Ramos (cell line): ENCODE data around the gene DPEP2NB.
"Not testable (repeated sequence)": the region's sequence is repeated elsewhere in the genome, so short reads cannot be mapped to it uniquely, and the experiment has no call there.

Source experiments
- in situ Hi-C: fragments of 300-500 bp; cut with MboI; formaldehyde crosslinking; loops from one replicate; pipeline ENCODE4 v1.14.3; 2022; ENCODE audit warnings: low sequenced_read_pairs; ENCODE audit not compliant: unreplicated experiment

The DPEP2NB gene

DNA sequence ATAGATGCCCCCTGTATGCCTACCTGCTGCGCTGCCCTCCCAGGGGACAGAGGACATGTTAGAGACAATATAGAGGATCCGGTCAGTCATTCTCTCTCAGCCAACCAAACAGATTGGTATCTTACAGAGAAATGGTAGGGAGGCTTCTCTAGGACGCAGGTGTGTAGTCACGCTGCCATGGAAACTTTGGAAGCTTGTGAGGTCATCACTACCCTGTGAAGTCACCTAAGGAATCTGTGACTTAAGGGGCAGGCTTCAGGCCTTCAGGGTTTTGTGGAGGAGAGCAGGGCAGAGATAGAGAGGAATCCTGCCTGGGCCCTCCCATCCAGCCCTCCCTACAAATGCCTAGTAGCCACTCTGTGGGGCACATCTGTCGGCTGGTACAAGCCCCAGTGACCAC is at the start of gene DPEP2NB:
DPEP2NB (minus strand) TSS at position 231 of the 400 bp plus-strand sequence; CDS start at position 90, 141 bp downstream.
- in situ Hi-C loops: no loop called here

- in situ Hi-C loops: no loop called here
Observed at GRCh38 chr16:68064791-68065365, 49.2 kb upstream of the DPEP2NB start.

GRCh38 chr16:68062910-68063393 is 47.2 kb upstream of the DPEP2NB start:
- in situ Hi-C loops: no loop called here

- in situ Hi-C loops: no loop called here
Observed at GRCh38 chr16:68061396-68061795, 45.7 kb upstream of the DPEP2NB start.

DNA sequence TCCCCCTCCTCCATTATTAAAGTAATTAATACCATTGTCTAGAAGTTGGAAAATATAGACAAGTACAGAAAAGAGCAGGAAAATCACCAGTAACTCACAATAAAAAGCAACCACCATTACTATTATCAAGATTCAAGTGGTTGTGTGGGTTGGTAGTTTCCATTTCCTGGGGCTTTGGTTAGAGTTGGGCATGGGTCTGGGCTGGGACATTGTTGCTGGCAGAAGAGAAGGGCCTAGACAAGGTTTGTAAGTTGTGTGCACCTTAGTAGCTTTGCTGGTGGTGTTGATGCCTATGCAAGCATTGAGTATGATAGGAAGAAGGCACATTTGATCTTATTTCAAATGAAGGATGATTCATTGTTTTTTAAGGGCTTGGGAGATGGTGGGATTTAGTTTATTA is 44.1 kb upstream of the DPEP2NB start:
- in situ Hi-C loops: no loop called here

- in situ Hi-C loops: no loop called here
Observed at GRCh38 chr16:68055395-68055794, 39.7 kb upstream of the DPEP2NB start.

DNA sequence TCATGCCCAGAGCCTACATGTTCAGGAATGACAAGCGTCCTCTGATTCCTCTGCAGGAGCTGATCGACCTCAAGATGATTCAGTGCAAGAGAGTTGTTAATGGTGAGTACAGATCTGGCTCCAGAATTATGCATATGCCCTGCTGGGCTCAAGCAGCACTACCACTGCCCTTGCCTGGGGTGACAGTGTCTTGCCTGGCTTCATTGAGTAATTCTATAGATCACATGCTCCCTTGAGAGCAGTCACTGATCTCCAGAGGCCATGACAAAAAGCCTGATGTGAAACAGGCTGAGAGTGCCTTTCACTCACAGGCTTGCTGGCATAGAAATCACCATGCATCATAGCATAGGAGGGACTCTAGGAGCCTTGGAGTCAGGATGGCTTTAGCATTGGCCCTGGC is 33.7 kb upstream of the DPEP2NB start:
- in situ Hi-C loops: loop anchor here (10.0 kb wide), 1 partner anchor 375 kb away; no protein-coding TSS in a partner anchor

GRCh38 chr16:68047987-68048386 is 32.3 kb upstream of the DPEP2NB start:
- in situ Hi-C loops: loop anchor here (10.0 kb wide), 1 partner anchor 373 kb away; no protein-coding TSS in a partner anchor

GRCh38 chr16:68046106-68046505 is 30.4 kb upstream of the DPEP2NB start:
- in situ Hi-C loops: loop anchor here (10.0 kb wide), 1 partner anchor 371 kb away; no protein-coding TSS in a partner anchor

GRCh38 chr16:68041783-68042182 is 26.1 kb upstream of the DPEP2NB start:
- in situ Hi-C loops: loop anchor here (10.0 kb wide), 1 partner anchor 367 kb away; no protein-coding TSS in a partner anchor

- in situ Hi-C loops: loop anchor here (10.0 kb wide), 1 partner anchor 366 kb away; no protein-coding TSS in a partner anchor
Observed at GRCh38 chr16:68040506-68041288, 25.0 kb upstream of the DPEP2NB start.

GRCh38 chr16:68037841-68038597 is 22.3 kb upstream of the DPEP2NB start:
- in situ Hi-C loops: no loop called here

DNA sequence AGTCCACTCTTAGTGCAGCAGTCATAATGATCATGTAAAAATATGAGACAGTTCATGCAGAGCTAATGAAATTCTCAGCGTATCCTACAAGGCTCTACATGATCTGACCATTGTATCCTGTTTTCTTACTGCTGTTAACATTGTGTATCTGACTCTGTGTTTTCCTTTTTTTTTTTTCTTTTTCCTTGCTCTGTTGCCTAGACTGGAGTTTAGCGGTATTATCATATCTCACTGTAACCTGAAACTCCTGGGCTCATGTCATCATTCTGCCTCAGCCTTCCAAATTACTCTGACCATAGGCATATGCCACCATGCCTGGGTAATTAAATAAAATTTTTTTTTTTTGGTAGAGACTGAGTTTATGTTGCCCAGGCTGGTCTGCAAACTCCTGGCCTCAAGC is 19.5 kb upstream of the DPEP2NB start:
- in situ Hi-C loops: no loop called here

DNA sequence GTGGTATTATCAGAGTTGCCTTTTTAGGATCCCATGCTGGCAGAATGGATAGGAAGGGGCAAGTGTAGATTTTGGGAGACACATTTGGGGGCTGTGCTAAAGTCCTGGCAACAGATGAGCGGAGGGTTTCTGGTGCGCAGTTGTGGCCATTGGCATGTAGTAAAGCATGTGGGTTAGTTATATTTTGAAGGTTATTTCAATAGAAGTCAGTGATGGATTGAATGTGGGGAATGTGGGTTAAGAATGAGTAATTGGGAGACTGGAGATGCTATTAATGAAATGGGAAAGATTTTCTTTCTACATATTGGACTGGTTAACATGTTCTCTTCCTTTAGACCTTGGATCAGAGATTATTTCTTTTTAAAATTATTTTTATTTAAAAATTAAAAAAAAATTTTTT is 17.4 kb upstream of the DPEP2NB start:
- in situ Hi-C loops: no loop called here

GRCh38 chr16:68031951-68032350 is 16.2 kb upstream of the DPEP2NB start:
- in situ Hi-C loops: no loop called here

DNA sequence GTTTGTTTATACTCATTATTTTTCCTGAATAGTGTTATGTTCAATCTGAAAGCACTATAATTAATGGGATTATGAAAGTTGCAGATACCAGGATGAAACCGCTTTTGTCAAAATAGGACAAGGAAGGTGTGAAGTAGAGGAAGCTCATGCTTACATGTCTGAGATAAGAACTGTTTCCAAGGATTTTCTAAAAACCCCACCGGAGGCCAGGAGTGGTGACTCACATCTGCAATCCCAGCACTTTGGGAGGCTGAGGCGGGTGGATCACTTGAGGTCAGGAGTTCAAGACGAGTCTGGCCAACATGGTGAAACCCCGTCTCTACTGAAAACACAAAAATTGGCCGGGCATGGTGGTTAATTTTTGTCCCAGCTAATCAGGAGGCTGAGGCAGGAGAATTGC is 14.4 kb upstream of the DPEP2NB start:
- in situ Hi-C loops: not testable (repeated sequence)

DNA sequence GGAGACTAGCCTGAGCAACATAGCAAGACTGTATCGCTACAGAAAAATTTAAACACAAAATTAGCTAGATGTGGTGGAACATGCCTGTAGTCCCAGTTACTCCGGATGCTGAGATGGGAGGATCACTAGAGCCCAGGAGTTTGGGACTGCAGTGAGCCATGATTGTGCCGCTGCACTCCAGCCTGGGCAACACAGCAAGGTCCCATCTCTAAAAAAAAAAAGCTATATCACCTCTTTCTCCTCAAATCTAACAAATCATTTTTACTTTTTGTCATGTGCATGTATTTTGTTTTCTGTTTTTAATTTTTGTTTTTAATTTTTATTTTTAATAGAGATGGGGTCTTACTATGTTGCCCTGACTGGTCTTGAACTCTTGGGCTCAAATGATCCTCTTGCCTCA is 13.3 kb upstream of the DPEP2NB start:
- in situ Hi-C loops: no loop called here

GRCh38 chr16:68022728-68023537 is 7.2 kb upstream of the DPEP2NB start, which contains the start of the genes DDX28 and DUS2:
TSS of gene DDX28 (minus strand) at chr16:68023232. CDS start at chr16:68023202, 30 bp downstream.
TSS of gene DUS2 (plus strand) at chr16:68023284. CDS start at chr16:68038024, 14,740 bp downstream.
- in situ Hi-C loops: no loop called here

GRCh38 chr16:68022278-68022727 is 6.6 kb upstream of the DPEP2NB start:
- in situ Hi-C loops: no loop called here
